Measurements from ENCODE around the gene P2RX3. TPM values are rescaled to one million over a fixed set of nuclear protein-coding genes. Genes with fewer than 3 reads are reported as not detected.

The P2RX3 gene
- total and polyA plus RNA-seq, 2 of the 8 experiments (the other 6 are each of a cell fraction or from before 2014, with no cell fraction given) = 0.45 to 0.47 TPM

GRCh38 chr11:57300785-57301184, 37.4 kb upstream of the P2RX3 start:
- FAIRE-seq (no peak), DNase-seq (ENCODE audit: low read depth in 1 of 2, low spot score in 2 of 2) (no peak)
- Histone ChIP-seq H3K23ac (ENCODE audit: insufficient read length) (no peak overlapping the region), H2BK20ac (ENCODE audit: low read length) (no peak overlapping the region), H4K91ac (replicated peaks; ENCODE audit: insufficient read length, low read length) (no peak overlapping the region), H3K23me2 (ENCODE audit: low read depth, low read length) (no peaks in the 10 kb centered on the region), H2BK12ac (ENCODE audit: low read depth, low read length) (no peak overlapping the region), H3K4me3 (ENCODE audit: extremely low read depth in 1 of 4, insufficient read depth in 2 of 4, low read depth in 3 of 4, low read length in 4 of 4) (no peak overlapping the region), H3K4ac (replicated peaks; ENCODE audit: insufficient read length, low read depth, low read length) (no peak overlapping the region), H2AFZ (ENCODE audit: low read length) (no peak overlapping the region), H2BK5ac (ENCODE audit: low read depth, low read length) (no peak overlapping the region), H4K5ac (ENCODE audit: insufficient read length, low read depth, low read length) (no peak overlapping the region), H2BK15ac (ENCODE audit: low read length) (no peak overlapping the region), H2AK5ac (ENCODE audit: low read depth, low read length) (no peak overlapping the region), H3K9ac (replicated peaks in 1 of 4; ENCODE audit: extremely low read depth in 1 of 4, low read depth in 3 of 4, low read length in 3 of 4) (no peak overlapping the region), H3K4me1 (replicated peaks in 1 of 4; ENCODE audit: control insufficient read depth in 3 of 4, insufficient read depth in 4 of 4, low read length in 3 of 4) (peaks cover 0 to 5% (median under 1%) of the 10 kb centered on the region in 4 experiments; a peak in 5 of 7 replicates), H3K9me3 (ENCODE audit: insufficient read depth in 2 of 2, low read depth in 1 of 2, low read length in 1 of 2) (peaks cover 5 to 6% of the 10 kb centered on the region in 2 experiments; a peak in 3 of 4 replicates), H3K79me2 (ENCODE audit: control insufficient read depth in 1 of 2, insufficient read depth in 2 of 2, low read length in 2 of 2) (peaks cover 0 to 11% of the 10 kb centered on the region in 2 experiments; a peak in 2 of 4 replicates), H2BK120ac (replicated peaks; ENCODE audit: low read depth, low read length) (no peak overlapping the region), H3K27me3 (replicated peaks in 1 of 4; ENCODE audit: control insufficient read depth in 3 of 4, extremely low read depth in 1 of 4, insufficient read depth in 3 of 4, low read length in 3 of 4) (no peaks in the 10 kb centered on the region), H4K20me1 (replicated peaks in 1 of 2; ENCODE audit: control insufficient read depth in 1 of 2, insufficient read depth in 2 of 2, low read length in 2 of 2) (peaks cover 5 to 14% of the 10 kb centered on the region in 2 experiments), H3K18ac (ENCODE audit: extremely low read depth, low read length) (no peak overlapping the region), H3K79me1 (ENCODE audit: low read depth, low read length) (peaks cover 13% of the 10 kb centered on the region), H3K27ac (ENCODE audit: low read depth, low read length) (no peak overlapping the region), H3K56ac (replicated peaks; ENCODE audit: insufficient read length, low read depth, low read length) (no peak overlapping the region), H3K36me3 (ENCODE audit: control insufficient read depth in 2 of 4, insufficient read depth in 4 of 4, low read length in 3 of 4) (peaks cover 26 to 46% (median 41%) of the 10 kb centered on the region in 4 experiments), H3K14ac (ENCODE audit: insufficient read length) (no peak overlapping the region), H3K4me2 (ENCODE audit: insufficient read depth in 1 of 2, low read depth in 2 of 2, low read length in 2 of 2) (no peak overlapping the region), H4K8ac (ENCODE audit: extremely low read depth, insufficient read depth, low read length) (no peak overlapping the region)
- WGBS, 2 experiments (ENCODE audit: extremely low coverage in 1 of 2, insufficient coverage in 1 of 2, insufficient read length in 1 of 2, insufficient replicate concordance in 2 of 2, low coverage in 1 of 2, low lambda C conversion rate in 2 of 2, missing lambda C conversion rate in 1 of 2) = 100% methylated on average over 10 of the region's 10 CpGs; no CpG with 5 or more reads in 1 of the 2 experiments
- TF ChIP-seq KDM5A (IDR thresholded peaks at IDR 0.05; ENCODE audit: low read length) (no peak), TCF12 (IDR thresholded peaks at IDR 0.05; ENCODE audit: low read depth, low read length) (no peak), HDAC6 (IDR thresholded peaks at IDR 0.05; ENCODE audit: low read depth, low read length) (no peak), JUND (IDR thresholded peaks at IDR 0.05; ENCODE audit: low read length) (no peak), EZH2 (IDR thresholded peaks at IDR 0.05; ENCODE audit: low read depth, low read length, severe bottlenecking) (no peak), CHD1 (IDR thresholded peaks at IDR 0.05; ENCODE audit: low read depth, low read length) (no peak), CTBP2 (IDR thresholded peaks at IDR 0.05; ENCODE audit: borderline replicate concordance, insufficient read depth, insufficient read length, low read length) (no peak), POLR2A (IDR thresholded peaks at IDR 0.05; ENCODE audit: control extremely low read depth in 1 of 2, low read depth in 2 of 2, low read length in 2 of 2) (no peak)
- CTCF ChIA-PET (ENCODE audit: partially characterized antibody) = interaction anchor here (1.3 kb wide), 1 partner anchor 21 kb away, joined by 3 read pairs; no protein-coding TSS in a partner anchor
- POLR2A ChIA-PET (ENCODE audit: partially characterized antibody) = interaction anchor here (1.1 to 39.4 kb wide), 2 partner anchors 23 to 24 kb away, joined by 3 to 1279 read pairs; partner anchors contain the start of genes P2RX3, SSRP1 and TNKS1BP1

Measured in H1 (cell line).